D721Med (cell line): ENCODE results near the gene DRICH1.
"Not testable (repeated sequence)": the region's sequence is repeated elsewhere in the genome, so short reads cannot be mapped to it uniquely, and the experiment has no call there.

Source experiments
- DNase-seq: peaks from one replicate; pipeline ENCODE4 v3.0.0; 2011; ENCODE audit warnings: low spot score; ENCODE audit not compliant: insufficient read length
- FAIRE-seq: peaks from 2 replicates; lab custom pipeline; 2011; peaks lifted over from hg19 to GRCh38; lab: Jason Lieb, UNC
- TF ChIP-seq, protein P1 (sequence below): IDR thresholded peaks from 2 replicates; pipeline ENCODE4 v1.5.1; 2012; ENCODE audit warnings: mild to moderate bottlenecking, control low read depth; ENCODE audit not compliant: insufficient read depth; ENCODE audit errors: missing control alignments

Gene DRICH1

DNA sequence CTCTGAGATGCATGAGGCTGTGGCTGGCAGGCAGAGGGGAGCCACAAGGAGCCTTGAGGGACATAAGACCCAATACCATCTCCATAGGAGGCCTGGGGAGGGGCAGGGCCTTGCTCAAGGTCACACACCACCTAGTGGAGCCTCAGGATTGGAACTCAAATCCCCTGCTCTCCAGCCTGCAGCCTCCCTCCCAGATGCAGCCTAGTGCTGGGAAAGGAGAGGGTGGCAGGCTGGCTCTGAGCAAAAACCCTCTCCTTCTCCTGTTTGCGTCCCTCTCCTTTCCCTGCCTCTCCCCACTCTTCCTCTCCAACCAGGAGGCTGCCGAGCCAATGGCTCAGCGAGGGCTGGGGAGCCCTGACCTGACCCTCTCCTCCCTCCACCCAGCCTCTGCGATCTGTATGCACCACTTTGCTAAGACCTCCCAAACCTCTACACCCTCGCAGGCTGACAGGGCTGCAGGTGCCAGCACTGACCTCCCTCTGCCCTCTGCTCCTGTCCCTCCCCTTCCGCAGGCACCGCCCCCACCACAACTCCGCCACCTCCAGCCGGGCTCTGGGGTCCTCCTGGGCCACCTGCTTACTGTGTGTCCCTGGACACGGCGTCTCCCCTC, 66.7 kb downstream of the DRICH1 start:
- TF ChIP-seq, protein P1, sequence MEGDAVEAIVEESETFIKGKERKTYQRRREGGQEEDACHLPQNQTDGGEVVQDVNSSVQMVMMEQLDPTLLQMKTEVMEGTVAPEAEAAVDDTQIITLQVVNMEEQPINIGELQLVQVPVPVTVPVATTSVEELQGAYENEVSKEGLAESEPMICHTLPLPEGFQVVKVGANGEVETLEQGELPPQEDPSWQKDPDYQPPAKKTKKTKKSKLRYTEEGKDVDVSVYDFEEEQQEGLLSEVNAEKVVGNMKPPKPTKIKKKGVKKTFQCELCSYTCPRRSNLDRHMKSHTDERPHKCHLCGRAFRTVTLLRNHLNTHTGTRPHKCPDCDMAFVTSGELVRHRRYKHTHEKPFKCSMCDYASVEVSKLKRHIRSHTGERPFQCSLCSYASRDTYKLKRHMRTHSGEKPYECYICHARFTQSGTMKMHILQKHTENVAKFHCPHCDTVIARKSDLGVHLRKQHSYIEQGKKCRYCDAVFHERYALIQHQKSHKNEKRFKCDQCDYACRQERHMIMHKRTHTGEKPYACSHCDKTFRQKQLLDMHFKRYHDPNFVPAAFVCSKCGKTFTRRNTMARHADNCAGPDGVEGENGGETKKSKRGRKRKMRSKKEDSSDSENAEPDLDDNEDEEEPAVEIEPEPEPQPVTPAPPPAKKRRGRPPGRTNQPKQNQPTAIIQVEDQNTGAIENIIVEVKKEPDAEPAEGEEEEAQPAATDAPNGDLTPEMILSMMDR: no peak
- FAIRE-seq: no peak
- DNase-seq: peak; percentile 37

DNA sequence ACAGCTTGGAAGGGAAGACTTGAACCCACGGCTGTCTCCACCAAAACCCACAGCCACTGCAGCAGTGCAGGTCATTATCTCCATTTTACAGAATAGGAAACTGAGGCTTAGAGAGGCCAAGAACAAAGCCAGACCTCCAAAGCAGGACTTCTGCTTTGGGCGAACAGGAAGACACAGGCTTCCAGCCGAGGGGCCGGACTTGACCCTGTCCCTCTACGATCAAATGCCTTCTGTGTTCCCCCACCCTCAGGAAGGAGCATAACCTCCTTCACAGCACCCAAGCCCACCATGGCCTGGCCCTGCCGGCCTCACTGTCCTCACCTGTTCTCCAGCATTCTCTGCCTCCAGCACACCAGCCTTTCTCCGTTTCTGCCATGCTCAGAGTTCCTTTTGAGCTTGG, 67.8 kb downstream of the DRICH1 start:
- DNase-seq (peak; percentile 9), FAIRE-seq (no peak)
- TF ChIP-seq, protein P1: no peak

DNA sequence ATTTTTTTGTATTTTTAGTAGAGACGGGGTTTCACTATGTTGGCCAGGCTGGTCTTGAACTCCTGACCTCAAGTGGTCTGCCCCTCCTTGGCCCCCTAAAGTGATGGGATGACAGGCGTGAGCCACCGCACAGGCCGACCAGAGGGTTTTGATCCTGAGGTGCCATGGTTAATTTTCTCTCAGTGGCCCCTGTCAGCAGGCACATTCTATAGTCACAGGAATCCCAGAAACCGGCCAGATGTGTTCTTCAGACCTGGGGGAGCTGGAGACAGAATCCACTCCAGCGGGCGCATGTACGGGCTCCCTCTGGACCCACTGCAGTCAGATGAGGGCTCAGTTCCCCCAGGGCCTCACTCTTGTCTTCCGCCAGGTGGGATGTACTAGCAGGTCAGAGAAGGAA, 69.0 kb downstream of the DRICH1 start:
- DNase-seq (peak; percentile 2), FAIRE-seq (no peak)
- TF ChIP-seq, protein P1: no peak

DNA sequence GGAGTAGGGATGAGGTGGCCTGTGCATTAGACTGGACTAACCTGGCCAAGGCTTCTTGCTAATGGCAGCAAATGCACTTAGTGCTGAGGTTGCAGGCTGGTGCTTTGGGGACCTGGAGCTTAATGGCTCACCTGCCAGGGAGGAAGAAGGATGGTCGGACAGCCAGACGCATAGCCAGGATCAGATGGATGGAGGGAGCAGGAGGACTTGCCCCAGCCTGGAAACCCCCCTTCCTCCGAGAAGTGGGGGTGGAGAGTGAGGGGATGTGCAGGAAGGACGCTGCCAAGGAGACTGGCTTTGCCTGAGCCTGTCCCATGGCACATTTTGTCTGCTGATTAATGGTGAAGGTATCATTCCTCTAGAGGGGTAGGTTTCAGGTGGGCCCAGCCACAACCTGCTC, 69.9 kb downstream of the DRICH1 start:
- FAIRE-seq: no peak
- TF ChIP-seq, protein P1: no peak
- no peak for DNase-seq

DNA sequence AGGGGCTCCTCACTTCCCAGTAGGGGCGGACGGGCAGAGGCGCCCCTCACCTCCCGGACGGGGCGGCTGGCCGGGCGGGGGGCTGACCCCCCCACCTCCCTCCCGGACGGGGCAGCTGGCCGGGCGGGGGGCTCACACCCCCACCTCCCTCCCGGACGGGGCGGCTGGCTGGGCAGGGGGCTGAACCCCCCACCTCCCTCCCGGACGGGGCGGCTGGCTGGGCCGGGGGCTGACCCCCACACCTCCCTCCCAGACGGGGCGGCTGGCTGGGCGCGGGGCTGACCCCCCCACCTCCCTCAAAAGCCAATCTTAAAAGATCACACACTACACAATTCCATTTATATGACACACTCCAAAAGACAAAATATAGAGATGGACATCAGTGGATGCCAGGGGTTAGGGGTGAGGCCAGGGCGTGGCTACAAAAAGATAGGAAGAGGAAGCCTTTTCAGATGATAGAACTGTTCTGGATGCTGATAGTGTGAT, 71.1 kb downstream of the DRICH1 start:
- FAIRE-seq: not testable (repeated sequence)
- DNase-seq: peak; percentile 4

DNA sequence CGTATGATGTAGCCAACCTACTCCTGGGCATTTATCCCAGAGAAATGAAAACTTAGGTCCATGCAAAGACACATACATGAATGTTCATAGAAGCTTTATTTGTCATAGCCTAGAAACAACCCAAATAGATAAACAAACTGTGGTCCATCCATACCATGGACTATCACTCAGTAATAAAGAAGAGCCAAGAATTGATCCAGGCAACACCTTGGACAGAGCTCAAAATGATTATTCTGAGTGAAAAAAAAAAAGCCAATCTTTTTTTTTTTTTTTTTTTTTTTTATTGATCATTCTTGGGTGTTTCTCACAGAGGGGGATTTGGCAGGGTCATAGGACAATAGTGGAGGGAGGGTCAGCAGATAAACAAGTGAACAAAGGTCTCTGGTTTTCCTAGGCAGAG, 71.9 kb downstream of the DRICH1 start:
- FAIRE-seq, DNase-seq: not testable (repeated sequence)
